Neural progenitor cell (in vitro differentiated cells): ENCODE results near the gene STK32A.

Source experiments
- CTCF ChIP-seq: fragments of 200-600 bp; sonication (generic); IDR thresholded peaks from 2 replicates; pipeline ENCODE4 v1.5.1; 2017; ENCODE audit warnings: antibody characterized with exemption, mild to moderate bottlenecking
- EZH2 ChIP-seq: fragments of 200-600 bp; sonication (generic); IDR thresholded peaks from 2 replicates; pipeline ENCODE4 v1.6.1; 2017; ENCODE audit warnings: antibody characterized with exemption, mild to moderate bottlenecking, moderate library complexity
- EZH2phosphoT487 ChIP-seq: fragments of 200-600 bp; sonication (generic); IDR thresholded peaks from 2 replicates; pipeline ENCODE4 v1.6.1; 2017; ENCODE audit warnings: antibody characterized with exemption

- TF ChIP-seq CTCF (no peak), EZH2phosphoT487 (no peak), EZH2 (no peak)
Observed at GRCh38 chr5:147336876-147337275, 102.0 kb downstream of the STK32A start.
